Activated CD4-positive, alpha-beta T cell treated with anti-CD3 and anti-CD28 coated beads, Interleukin-2, amount 50 U/mL, for 48 hours (primary cell): ENCODE data around the gene VEGFC.

Experiments used
- DNase-seq, 2 experiments: peaks; one replicate each; pipeline ENCODE4 v3.0.0-alpha.2; 2020

VEGFC gene

GRCh38 chr4:176671532-176671931, 121.2 kb downstream of the VEGFC start:
- DNase-seq: no peak

GRCh38 chr4:176668324-176668723, 124.4 kb downstream of the VEGFC start:
- DNase-seq: no peak

- no peak for DNase-seq
These were observed 127.8 kb downstream of the VEGFC start for GRCh38 chr4:176664964-176665363.

GRCh38 chr4:176660561-176660960, 132.2 kb downstream of the VEGFC start:
- DNase-seq: no peak

GRCh38 chr4:176656108-176656507, 136.6 kb downstream of the VEGFC start:
- DNase-seq: no peak

- no peak for DNase-seq
These were observed 138.0 kb downstream of the VEGFC start for GRCh38 chr4:176654565-176655216.

GRCh38 chr4:176653401-176654220, 139.1 kb downstream of the VEGFC start:
- DNase-seq: no peak

GRCh38 chr4:176646311-176646710, 146.4 kb downstream of the VEGFC start:
- no peak for DNase-seq

GRCh38 chr4:176645246-176645960, 147.3 kb downstream of the VEGFC start:
- no peak for DNase-seq

GRCh38 chr4:176642472-176642871, 150.2 kb downstream of the VEGFC start:
- no peak for DNase-seq

GRCh38 chr4:176641237-176641636, 151.5 kb downstream of the VEGFC start:
- no peak for DNase-seq

GRCh38 chr4:176638992-176639391, 153.7 kb downstream of the VEGFC start:
- no peak for DNase-seq

GRCh38 chr4:176636292-176636691, 156.4 kb downstream of the VEGFC start:
- no peak for DNase-seq

- DNase-seq: no peak
These were observed 157.1 kb downstream of the VEGFC start for GRCh38 chr4:176635372-176636261.
